ENCODE data around the gene NTM.

DNA sequence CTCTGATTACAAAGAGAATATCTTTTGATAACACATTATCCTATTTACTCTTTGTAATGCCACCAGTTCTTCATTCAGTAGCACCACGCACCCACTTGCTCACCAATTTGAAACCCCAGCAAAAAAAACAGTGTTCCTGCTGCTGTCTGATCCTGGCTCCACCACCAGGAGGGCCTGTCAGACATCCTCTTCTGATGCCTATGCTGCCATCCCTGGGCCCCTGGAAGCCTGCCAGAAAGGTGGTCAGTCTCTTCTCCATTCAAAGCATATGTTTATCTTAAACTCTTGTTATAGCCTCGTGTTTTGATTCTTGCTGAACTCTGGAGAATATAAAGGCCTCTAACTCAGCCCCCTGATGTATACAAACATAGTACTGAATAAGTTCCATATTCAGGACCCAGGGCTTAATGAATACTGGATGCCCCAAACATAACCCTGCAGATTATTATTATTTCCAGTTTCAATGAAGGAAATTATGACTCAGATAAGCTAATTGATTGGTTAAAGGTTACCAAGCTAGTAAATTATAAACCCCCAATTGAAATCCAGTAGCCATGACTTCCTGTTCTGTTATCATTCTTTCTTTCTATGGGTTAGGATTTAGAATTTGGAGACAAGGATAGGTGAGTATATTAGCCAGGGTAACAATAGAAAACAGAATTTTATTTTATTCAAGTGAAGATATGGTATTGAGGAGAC lies 116.7 kb downstream of the NTM start:
- TF ChIP-seq ZNF561 (tag by site-specific recombination; IDR thresholded peaks at IDR 0.05; ENCODE audit: borderline replicate concordance) (no peak), SETDB1 (IDR thresholded peaks at IDR 0.05; ENCODE audit: insufficient read length, low read length) (no peak), ZNF549 (tag by site-specific recombination; IDR thresholded peaks at IDR 0.05) (no peak), TRIM28 (IDR thresholded peaks at IDR 0.05; ENCODE audit: borderline replicate concordance, low read length) (no peak), ZNF48 (tag by site-specific recombination; IDR thresholded peaks at IDR 0.05) (no peak)

Measured in HEK293 (cell line).